GM12878 (cell line): ENCODE results near the gene AKAP13. TPM values are rescaled to one million over a fixed set of nuclear protein-coding genes. Genes with fewer than 3 reads are reported as not detected.

Source experiments
- ATF2 ChIP-seq: IDR thresholded peaks from 2 replicates; pipeline ENCODE4 v1.6.1; 2012; ENCODE audit warnings: low read length, inconsistent platforms
- BRCA1 ChIP-seq: IDR thresholded peaks from 2 replicates; pipeline ENCODE4 v1.6.1; 2011; ENCODE audit warnings: low read depth, low read length, improper control_type of control experiment
- CBFB ChIP-seq: IDR thresholded peaks from 2 replicates; pipeline ENCODE4 v1.6.1; 2016; ENCODE audit warnings: antibody characterized with exemption, low read depth
- CBX3 ChIP-seq: fragments of 200-600 bp; sonication (generic); IDR thresholded peaks from 2 replicates; pipeline ENCODE4 v1.6.1; 2016; ENCODE audit warnings: low read depth, borderline replicate concordance
- CHD1 ChIP-seq: IDR thresholded peaks from 2 replicates; pipeline ENCODE4 v1.6.1; 2012; ENCODE audit warnings: low read depth, low read length, improper control_type of control experiment
- ESRRA ChIP-seq: IDR thresholded peaks from 2 replicates; pipeline ENCODE4 v1.6.1; 2012; ENCODE audit warnings: mild to moderate bottlenecking, low read length, improper control_type of control experiment
- HDGF ChIP-seq: fragments of 450-650 bp; IDR thresholded peaks from 2 replicates; pipeline ENCODE4 v1.6.1; 2016; ENCODE audit warnings: antibody characterized with exemption
- IKZF1 ChIP-seq: fragments of 450-650 bp; conservative IDR thresholded peaks from 2 replicates; pipeline ENCODE4 v1.6.1; 2017; ENCODE audit warnings: antibody characterized with exemption, mild to moderate bottlenecking
- IKZF2 ChIP-seq, 2 experiments: fragments of 450-650 bp; IDR thresholded peaks; 2 replicates each; pipeline ENCODE4 v1.6.1; 2017; ENCODE audit warnings: mild to moderate bottlenecking in 2 of 2, moderate library complexity in 2 of 2
- LARP7 ChIP-seq: fragments of 450-650 bp; IDR thresholded peaks from 2 replicates; pipeline ENCODE4 v1.6.1; 2017; ENCODE audit warnings: mild to moderate bottlenecking
- MTA2 ChIP-seq: fragments of 450-650 bp; IDR thresholded peaks from 2 replicates; pipeline ENCODE4 v1.6.1; 2016; ENCODE audit warnings: low read depth, mild to moderate bottlenecking, moderate library complexity
- MYC ChIP-seq: IDR thresholded peaks from 2 replicates; pipeline ENCODE4 v1.6.1; 2011; ENCODE audit warnings: mild to moderate bottlenecking, low read length, moderate library complexity, inconsistent platforms; ENCODE audit not compliant: insufficient read depth, insufficient replicate concordance, insufficient read length, severe bottlenecking
- NBN ChIP-seq: fragments of 450-650 bp; IDR thresholded peaks from 2 replicates; pipeline ENCODE4 v1.6.1; 2016
- NFIC ChIP-seq: IDR thresholded peaks from 2 replicates; pipeline ENCODE4 v1.6.1; 2012; ENCODE audit warnings: low read depth, mild to moderate bottlenecking, inconsistent platforms, low read length, moderate library complexity
- RAD21 ChIP-seq: IDR thresholded peaks from 2 replicates; pipeline ENCODE4 v1.6.1; 2011; ENCODE audit warnings: mild to moderate bottlenecking, low read depth, low read length, moderate library complexity; ENCODE audit not compliant: insufficient read depth
- RBBP5 ChIP-seq: fragments of 200-600 bp; sonication (generic); conservative IDR thresholded peaks from 2 replicates; pipeline ENCODE4 v1.6.1; 2016
- SIN3A ChIP-seq: IDR thresholded peaks from 2 replicates; pipeline ENCODE4 v1.6.1; 2012; ENCODE audit warnings: low read depth, low read length, improper control_type of control experiment
- SREBF2 ChIP-seq: IDR thresholded peaks from 2 replicates; pipeline ENCODE4 v1.6.1; 2012; ENCODE audit warnings: mild to moderate bottlenecking, low read length
- STAT3 ChIP-seq: IDR thresholded peaks from 2 replicates; pipeline ENCODE4 v1.6.1; 2011; ENCODE audit warnings: low read depth, low read length, improper control_type of control experiment
- ZNF207 ChIP-seq: fragments of 450-650 bp; IDR thresholded peaks from 2 replicates; pipeline ENCODE4 v1.6.1; 2014; ENCODE audit warnings: antibody characterized with exemption, mild to moderate bottlenecking, borderline replicate concordance
- polyA plus RNA-seq, 11 experiments: library from polyadenylated mRNA; depleted of rRNA in 4 of 11; unstranded in 6 of 11; stranded (reverse) in 5 of 11; fragments of >200 nt; fragmentation: Nextera tagmentation in 4 of 11; fragmentation: Illumina TruSeq in 1 of 11; extraction: Ambion mirVana in 4 of 11; extraction: Trizol in 1 of 11; gene quantifications; 1 replicate in 1 of 11; 2 replicates in 10 of 11; pipeline versions ENCODE4 v1.2.1 to v1.2.3, GENCODE V29; 2011 to 2016; ENCODE audit warnings: inconsistent platforms in 2 of 11, missing spikeins in 2 of 11, low read depth in 1 of 11
- total RNA-seq, 4 experiments: library from RNA; depleted of rRNA in 3 of 4; stranded (reverse); fragments of >200 nt in 3 of 4; fragmentation: Illumina TruSeq in 1 of 4; extraction: Trizol in 1 of 4; gene quantifications; 2 replicates each; pipeline versions ENCODE4 v1.2.1 to v1.2.3, GENCODE V29; 2013 to 2021
- TF ChIP-seq, protein P1 (sequence below): fragments of 450-650 bp; IDR thresholded peaks from 2 replicates; pipeline ENCODE4 v1.6.1; 2018; ENCODE audit warnings: borderline replicate concordance, mild to moderate bottlenecking; ENCODE audit not compliant: partially characterized antibody
- TF ChIP-seq, protein P2 (sequence below): fragments of 450-650 bp; IDR thresholded peaks from 2 replicates; pipeline ENCODE4 v1.6.1; 2017; ENCODE audit warnings: mild to moderate bottlenecking, low read depth, inconsistent platforms; ENCODE audit not compliant: poor library complexity, severe bottlenecking
- TF ChIP-seq, protein P3 (sequence below): IDR thresholded peaks from 2 replicates; pipeline ENCODE4 v1.6.1; 2012; ENCODE audit warnings: low read depth, low read length, improper control_type of control experiment
- TF ChIP-seq, protein P4 (sequence below): fragments of 450-650 bp; IDR thresholded peaks from 2 replicates; pipeline ENCODE4 v1.6.1; 2017; ENCODE audit warnings: low read depth, mild to moderate bottlenecking, moderate library complexity

The AKAP13 gene
- total and polyA plus RNA-seq, 10 of the 15 experiments (the other 5 are each of a cell fraction or from before 2014, with no cell fraction given), result 14.4 to 74.9 (median 55.1) TPM

DNA sequence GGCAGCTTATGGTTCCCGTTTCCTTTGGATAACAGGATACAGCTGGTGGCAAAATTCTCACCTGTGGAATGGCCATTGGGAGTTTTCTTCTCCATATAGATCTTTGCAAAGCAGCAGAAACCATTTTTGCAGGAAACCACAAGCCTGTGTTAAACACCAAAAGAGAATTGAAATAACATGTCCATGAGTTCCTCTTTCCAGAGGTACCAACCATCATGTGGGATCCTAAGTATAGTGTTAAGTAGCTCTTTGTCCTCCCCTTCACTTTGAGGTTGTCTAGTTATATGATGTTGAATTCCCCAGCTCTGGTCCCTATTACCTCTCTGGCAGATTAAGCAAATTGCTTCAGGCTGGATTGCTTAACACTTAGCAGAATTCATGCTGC is 94.9 kb downstream of the AKAP13 start (continued):
- TF ChIP-seq CHD1 (no peak), SREBF2 (no peak), RBBP5 (no peak), BRCA1 (no peak), CBFB (peak; percentile 74; the same call in 1 of the 2 replicates), SIN3A (no peak), NFIC (peak; percentile 83), STAT3 (no peak), ESRRA (no peak), HDGF (no peak), ATF2 (peak; percentile 54; the same call in 1 of the 2 replicates), ZNF207 (no peak; the same call in 1 of the 2 replicates), IKZF2 (IDR thresholded peaks at IDR 0.05) (peak; percentile 96 to 97), RAD21 (0 out of 2 replicates have a peak, but pooled peaks have one; percentile 8), MYC (no peak), NBN (peak; percentile 70; the same call in 1 of the 2 replicates), CBX3 (no peak), MTA2 (peak; percentile 83), LARP7 (no peak), IKZF1 (peak; percentile 93)
- TF ChIP-seq, protein P1, sequence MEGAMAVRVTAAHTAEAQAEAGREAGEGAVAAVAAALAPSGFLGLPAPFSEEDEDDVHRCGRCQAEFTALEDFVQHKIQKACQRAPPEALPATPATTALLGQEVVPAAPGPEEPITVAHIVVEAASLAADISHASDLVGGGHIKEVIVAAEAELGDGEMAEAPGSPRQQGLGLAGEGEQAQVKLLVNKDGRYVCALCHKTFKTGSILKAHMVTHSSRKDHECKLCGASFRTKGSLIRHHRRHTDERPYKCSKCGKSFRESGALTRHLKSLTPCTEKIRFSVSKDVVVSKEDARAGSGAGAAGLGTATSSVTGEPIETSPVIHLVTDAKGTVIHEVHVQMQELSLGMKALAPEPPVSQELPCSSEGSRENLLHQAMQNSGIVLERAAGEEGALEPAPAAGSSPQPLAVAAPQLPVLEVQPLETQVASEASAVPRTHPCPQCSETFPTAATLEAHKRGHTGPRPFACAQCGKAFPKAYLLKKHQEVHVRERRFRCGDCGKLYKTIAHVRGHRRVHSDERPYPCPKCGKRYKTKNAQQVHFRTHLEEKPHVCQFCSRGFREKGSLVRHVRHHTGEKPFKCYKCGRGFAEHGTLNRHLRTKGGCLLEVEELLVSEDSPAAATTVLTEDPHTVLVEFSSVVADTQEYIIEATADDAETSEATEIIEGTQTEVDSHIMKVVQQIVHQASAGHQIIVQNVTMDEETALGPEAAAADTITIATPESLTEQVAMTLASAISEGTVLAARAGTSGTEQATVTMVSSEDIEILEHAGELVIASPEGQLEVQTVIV, result no peak
- TF ChIP-seq, protein P2, sequence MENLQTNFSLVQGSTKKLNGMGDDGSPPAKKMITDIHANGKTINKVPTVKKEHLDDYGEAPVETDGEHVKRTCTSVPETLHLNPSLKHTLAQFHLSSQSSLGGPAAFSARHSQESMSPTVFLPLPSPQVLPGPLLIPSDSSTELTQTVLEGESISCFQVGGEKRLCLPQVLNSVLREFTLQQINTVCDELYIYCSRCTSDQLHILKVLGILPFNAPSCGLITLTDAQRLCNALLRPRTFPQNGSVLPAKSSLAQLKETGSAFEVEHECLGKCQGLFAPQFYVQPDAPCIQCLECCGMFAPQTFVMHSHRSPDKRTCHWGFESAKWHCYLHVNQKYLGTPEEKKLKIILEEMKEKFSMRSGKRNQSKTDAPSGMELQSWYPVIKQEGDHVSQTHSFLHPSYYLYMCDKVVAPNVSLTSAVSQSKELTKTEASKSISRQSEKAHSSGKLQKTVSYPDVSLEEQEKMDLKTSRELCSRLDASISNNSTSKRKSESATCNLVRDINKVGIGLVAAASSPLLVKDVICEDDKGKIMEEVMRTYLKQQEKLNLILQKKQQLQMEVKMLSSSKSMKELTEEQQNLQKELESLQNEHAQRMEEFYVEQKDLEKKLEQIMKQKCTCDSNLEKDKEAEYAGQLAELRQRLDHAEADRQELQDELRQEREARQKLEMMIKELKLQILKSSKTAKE, result peak; percentile 67
- TF ChIP-seq, protein P3, sequence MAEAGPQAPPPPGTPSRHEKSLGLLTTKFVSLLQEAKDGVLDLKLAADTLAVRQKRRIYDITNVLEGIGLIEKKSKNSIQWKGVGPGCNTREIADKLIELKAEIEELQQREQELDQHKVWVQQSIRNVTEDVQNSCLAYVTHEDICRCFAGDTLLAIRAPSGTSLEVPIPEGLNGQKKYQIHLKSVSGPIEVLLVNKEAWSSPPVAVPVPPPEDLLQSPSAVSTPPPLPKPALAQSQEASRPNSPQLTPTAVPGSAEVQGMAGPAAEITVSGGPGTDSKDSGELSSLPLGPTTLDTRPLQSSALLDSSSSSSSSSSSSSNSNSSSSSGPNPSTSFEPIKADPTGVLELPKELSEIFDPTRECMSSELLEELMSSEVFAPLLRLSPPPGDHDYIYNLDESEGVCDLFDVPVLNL, result no peak
- TF ChIP-seq, protein P4, sequence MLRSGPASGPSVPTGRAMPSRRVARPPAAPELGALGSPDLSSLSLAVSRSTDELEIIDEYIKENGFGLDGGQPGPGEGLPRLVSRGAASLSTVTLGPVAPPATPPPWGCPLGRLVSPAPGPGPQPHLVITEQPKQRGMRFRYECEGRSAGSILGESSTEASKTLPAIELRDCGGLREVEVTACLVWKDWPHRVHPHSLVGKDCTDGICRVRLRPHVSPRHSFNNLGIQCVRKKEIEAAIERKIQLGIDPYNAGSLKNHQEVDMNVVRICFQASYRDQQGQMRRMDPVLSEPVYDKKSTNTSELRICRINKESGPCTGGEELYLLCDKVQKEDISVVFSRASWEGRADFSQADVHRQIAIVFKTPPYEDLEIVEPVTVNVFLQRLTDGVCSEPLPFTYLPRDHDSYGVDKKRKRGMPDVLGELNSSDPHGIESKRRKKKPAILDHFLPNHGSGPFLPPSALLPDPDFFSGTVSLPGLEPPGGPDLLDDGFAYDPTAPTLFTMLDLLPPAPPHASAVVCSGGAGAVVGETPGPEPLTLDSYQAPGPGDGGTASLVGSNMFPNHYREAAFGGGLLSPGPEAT, result peak; percentile 91
- TF ChIP-seq, all 136 proteins: peak for 29
